H54 (cell line): ENCODE data around the gene FLYWCH2.
A peak's percentile ranks its signal among the peaks of the same experiment; 100 is the strongest.

Experiments used
- DNase-seq: peaks from one replicate; pipeline ENCODE4 v3.0.0; 2011; ENCODE audit warnings: low spot score, mixed read lengths; ENCODE audit not compliant: insufficient read length
- FAIRE-seq: peaks from 3 replicates; lab custom pipeline; 2011; peaks lifted over from hg19 to GRCh38; lab: Jason Lieb, UNC
- POLR2A ChIP-seq: IDR thresholded peaks from 2 replicates; pipeline ENCODE4 v1.6.1; 2011; ENCODE audit warnings: low read depth, mild to moderate bottlenecking, low read length

Gene FLYWCH2, protein sequence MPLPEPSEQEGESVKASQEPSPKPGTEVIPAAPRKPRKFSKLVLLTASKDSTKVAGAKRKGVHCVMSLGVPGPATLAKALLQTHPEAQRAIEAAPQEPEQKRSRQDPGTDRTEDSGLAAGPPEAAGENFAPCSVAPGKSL

GRCh38 chr16:2882650-2883457 lies at the start of gene FLYWCH2:
Gene FLYWCH2 (plus strand): TSS chr16:2883215. CDS start chr16:2896450, 13,235 bp downstream.
- peak; percentile 82 for FAIRE-seq

DNA sequence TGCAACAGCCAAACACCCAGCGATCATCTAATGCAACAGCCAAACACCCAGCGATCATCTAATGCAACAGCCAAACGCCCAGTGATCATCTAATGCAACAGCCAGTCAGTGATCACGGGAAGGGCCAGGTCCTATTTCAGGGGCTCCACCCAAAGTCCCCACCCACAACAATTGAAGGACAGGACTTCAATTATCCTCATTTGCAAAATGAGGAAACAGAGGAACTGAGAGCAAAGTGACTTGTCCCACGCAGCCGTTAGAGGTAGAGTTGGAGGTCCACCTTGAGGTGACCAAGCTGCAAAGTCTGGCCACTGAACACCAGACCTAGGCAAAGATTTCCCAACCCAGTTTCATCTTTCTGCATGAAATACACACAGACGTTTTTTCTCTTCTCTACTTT lies 49.2 kb upstream of the FLYWCH2 start:
- FAIRE-seq (no peak), DNase-seq (no peak)
- no peak for TF ChIP-seq POLR2A

More at GRCh38 chr16:2882650-2883457, at the start of gene FLYWCH2:
- TF ChIP-seq POLR2A, result peak; percentile 80
- DNase-seq, result peak; percentile 90

DNA sequence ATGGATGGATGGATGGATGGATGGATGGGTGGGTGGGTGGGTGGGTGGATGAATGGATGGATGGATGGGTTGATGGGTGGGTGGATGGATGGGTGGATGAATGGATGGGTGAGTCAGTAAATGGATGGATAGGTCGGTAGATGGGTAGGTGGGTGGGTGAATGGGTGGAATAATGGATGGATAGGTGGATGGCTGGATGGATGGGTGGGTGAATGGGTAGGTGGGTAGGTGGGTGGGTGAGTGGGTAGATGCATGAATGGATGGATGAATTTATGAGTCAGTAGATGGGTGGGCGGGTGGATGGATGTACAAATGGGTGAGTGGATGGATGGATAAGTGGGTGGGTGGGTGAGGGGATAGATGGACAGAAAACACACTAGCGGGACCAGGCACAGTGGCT lies 48.0 kb upstream of the FLYWCH2 start:
- DNase-seq (no peak), FAIRE-seq (no peak)
- no peak for TF ChIP-seq POLR2A

DNA sequence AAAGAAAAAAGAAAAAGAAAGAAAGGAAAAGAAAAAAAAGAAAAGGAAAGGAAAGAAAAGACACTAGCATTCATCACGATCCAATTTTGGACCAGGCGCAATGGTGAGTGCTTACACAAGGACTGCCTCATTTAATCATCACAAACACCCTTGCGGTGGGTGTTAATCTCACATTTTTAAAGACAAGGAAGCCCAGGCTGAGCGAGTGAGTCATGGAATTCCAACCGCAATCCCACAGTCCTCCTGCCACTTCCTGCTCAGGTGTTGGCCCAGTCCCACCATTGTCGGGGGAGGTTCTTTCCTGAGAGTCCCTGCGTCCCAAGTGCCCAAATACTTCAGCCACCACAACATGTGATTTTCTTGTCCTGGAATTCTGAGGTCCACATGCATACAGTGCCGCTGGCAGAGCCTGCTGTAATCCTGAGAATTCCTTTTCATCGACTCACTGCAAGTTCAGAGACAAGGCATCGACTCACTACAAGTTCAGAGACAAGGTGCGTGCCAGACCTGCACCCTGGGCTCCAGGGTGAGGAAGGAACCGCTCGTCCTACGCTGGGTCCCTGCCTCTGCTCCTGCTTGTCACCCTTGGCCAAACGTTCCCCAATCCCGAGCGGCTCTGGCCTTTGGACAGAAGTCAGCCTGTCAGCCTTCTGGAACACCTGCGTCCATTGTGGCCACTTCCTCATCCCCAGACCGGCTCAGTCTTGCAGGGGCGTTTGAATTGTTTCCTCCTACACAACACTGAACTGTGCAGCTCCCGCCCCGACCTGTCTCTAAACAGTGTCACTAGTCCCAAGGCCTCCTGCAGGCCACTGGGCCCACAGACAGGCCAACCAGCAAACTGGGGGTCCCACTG lies 47.1 kb upstream of the FLYWCH2 start:
- no peak for TF ChIP-seq POLR2A
- DNase-seq, result peak; percentile 95
- FAIRE-seq, result peak; percentile 93

DNA sequence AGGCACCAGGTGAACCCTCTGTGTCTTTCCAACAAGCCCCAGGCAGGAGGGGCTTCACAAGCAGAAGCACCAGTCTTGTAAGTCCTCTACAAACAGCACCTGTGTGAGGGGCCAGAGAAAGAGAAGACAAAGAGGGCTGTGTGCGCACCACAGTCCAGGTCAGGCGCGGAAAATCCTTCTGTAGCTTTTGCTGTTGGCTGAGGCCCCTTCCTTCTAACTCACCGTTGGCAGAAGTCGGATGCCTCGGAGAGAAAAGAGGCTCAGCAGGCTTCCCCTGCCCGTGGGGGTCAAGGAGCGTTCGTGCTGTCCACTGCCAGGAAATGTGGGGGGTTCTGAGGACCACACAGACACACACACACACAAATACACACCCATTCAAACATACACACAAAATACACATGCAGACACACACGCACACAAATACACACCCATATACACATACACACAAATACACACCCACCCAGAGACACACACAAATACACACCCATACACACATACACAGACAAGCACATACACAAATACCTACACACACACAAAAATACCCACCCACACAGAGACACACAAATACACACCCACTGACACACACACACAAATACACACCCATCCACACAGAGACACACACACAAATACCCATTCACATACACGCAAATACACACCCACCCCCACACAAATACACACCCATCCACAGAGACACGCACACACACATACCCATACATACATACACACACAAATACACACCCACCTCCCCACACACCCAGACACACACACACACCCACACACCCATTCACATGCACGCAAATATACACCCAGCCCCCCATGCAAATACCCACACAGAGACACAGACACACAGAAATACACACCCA lies 46.1 kb upstream of the FLYWCH2 start:
- no peak for TF ChIP-seq POLR2A
- DNase-seq (no peak), FAIRE-seq (no peak)

DNA sequence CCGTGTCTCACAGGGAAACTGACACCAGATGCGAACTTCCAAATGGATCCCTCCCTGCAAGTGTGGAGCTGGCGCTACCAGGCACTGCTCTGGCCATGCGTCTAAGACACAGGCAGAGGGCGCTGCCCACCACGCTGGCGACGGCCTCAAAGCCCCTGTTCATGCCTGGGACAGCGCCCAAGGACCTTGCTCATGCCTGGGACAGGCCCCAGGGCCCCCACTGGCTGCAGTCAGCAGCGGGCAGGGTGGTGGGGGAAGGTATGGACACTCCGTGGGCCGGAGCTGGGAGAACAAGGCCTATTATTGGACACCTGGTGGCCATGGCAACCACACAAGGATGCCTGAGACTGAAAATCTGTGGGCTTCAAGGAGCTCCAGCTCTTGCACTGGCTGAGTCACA lies 44.1 kb upstream of the FLYWCH2 start:
- DNase-seq (peak; percentile 75), FAIRE-seq (no peak)
- TF ChIP-seq POLR2A, result 0 out of 2 replicates have a peak, but pooled peaks have one; percentile 4

DNA sequence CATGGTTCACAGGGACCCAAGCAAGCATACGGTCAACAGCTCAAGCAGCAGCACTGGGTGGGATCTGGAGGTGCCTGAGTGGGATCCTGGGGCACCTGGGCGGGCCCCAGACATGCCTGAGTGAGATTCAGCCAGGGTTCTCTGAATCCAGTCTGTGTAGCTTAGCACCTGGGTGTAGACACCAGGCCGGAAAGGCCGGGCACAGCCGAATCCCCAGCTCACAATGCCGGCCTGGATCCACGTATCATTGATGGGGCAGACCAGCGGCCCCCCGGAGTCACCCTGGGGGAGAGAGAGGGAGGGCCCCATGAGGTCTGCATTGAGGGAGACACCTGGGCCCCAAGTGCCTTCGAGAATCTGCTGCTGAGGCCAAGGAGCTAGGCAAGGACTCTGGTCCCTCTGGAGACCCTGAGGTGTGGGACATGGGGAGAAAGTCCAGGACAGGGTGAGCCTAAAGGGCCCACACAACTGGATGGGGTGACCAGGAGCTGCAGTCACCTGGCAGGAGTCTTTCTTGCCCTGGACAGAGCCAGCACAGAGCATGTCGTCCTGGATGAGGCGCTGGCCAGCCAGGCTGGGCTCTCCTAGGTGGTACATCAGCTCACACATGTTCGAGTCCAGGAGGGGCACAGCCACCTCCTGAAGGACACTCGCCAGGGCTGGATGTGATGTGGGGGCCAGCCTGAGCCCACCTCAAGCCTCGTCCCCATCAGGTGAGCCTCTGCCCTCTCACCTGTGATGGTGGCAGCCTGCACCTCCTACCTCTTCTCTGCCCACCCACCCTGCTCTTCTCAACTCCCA lies 43.2 kb upstream of the FLYWCH2 start:
- no peak for DNase-seq
- FAIRE-seq, result no peak
- no peak for TF ChIP-seq POLR2A

GRCh38 chr16:2840914-2841313 lies 42.1 kb upstream of the FLYWCH2 start:
- no peak for TF ChIP-seq POLR2A
- FAIRE-seq, result no peak
- no peak for DNase-seq

DNA sequence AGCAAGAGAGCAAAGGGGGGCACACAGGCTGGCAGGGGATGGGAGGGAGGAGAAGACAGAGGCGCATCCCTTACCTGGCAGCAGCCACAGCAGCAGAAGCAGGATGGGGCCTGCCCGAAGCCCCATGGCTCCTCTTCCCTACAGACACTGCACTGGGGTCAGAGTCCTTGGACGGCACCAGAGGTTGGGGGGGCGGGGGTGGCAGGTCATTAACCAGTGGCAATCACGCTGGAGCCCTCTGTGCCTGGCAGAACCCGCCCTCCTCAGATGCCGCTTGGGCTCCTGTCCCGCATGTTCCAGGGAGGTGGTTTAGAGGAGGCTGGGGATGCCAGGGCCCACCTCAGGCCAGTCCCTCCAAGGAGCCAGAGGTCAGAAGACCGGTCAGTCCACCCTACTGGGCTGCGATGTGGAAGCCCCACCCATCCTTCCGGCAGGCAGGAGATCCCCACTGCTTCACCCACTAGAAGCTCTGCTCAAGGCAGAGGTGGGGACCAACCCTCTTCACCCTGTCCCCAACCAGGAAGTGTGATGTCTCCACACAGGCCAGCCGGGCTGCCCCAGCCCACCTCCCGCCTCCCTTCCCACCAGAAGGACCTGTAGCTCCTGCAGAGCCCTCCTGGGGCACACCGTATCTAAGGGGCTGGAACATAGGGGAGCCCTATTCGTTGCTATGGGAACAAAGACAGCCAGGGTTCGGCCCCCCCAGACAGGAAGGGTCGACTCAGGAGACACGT lies 41.2 kb upstream of the FLYWCH2 start:
- FAIRE-seq (no peak), DNase-seq (no peak)

DNA sequence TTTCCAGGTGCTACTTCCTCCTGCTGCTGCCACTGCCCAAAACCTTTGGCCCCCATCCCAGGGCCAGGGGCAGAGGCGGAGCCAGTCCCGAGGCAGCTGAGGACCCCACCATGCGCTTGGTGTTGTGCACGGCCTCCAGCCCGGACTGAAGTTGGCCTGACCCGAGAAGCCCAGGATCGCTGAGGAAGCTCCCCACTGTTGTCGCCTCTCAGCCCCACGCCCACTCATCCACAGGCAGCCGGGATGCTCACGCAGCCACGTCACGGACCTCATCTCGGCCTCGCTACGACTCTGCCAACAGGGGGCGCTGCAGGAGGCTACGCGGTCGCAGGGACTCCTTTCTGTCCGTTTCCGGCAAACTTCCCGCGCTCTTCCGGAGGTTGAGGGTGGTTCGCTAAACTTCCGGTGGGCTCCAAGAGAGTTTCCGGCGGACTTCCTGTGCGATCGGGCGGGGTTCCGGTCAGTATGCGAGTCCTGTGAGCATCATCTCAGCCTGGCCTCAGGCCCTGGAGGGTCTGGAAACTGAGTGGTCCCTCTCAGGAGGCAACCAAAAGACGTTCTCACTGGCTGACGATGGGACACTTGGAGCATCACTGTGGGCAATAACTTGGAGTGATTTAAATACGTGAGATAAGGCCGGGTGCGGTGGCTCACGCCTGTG lies 40.5 kb upstream of the FLYWCH2 start:
- DNase-seq (no peak), FAIRE-seq (no peak)
- TF ChIP-seq POLR2A, result no peak

More for the DNA sequence above, 41.2 kb upstream of the FLYWCH2 start:
- TF ChIP-seq POLR2A, result no peak

DNA sequence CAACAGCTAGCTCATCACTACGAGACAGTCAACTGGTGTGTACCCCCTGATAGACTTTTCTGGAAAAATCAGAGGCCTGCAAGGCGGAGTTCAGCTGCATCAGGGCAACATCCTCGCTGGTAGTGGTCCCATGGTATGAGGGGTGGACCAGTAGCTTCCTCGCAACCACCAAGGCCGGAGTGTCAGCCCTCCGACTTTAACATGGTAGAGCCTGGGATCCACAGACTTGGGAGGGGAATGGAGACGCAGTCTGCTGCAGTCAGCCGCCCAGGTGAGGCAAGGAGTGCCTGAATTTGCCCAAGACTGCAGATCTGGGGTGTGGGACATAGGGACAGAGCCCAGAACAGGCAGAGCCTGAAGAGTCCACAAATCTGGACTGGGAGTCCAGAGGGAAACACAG lies 39.5 kb upstream of the FLYWCH2 start:
- DNase-seq (no peak), FAIRE-seq (no peak)
- no peak for TF ChIP-seq POLR2A
